K562 (cell line): Measurements from ENCODE around the gene DGUOK. TPM values are rescaled to one million over a fixed set of nuclear protein-coding genes. Genes with fewer than 3 reads are reported as not detected.

Experiments
- ATF1 ChIP-seq, 2 experiments: fragments of 450-650 bp in 1 of 2; IDR thresholded peaks; 2 replicates each; pipeline ENCODE4 v1.6.1; 2016; ENCODE audit warnings: missing compliant biosample characterization in 1 of 2, missing genetic modification characterization in 1 of 2
- BRD4 ChIP-seq: fragments of 200-600 bp; sonication (generic); IDR thresholded peaks from 2 replicates; pipeline ENCODE4 v1.6.1; 2017; ENCODE audit warnings: inconsistent platforms
- CREB1 ChIP-seq, 2 experiments: sonication (generic) in 1 of 2; formaldehyde crosslinking in 1 of 2; IDR thresholded peaks; 2 replicates each; pipeline versions ENCODE4 v1.6.1 to v1.8.0; 2012 to 2022; ENCODE audit warnings: inconsistent platforms in 1 of 2, mild to moderate bottlenecking in 1 of 2, missing genetic modification reagents in 1 of 2, moderate library complexity in 1 of 2
- CTCF ChIP-seq, 3 experiments: IDR thresholded peaks in 2 of 3; conservative IDR thresholded peaks in 1 of 3; 2 replicates each; pipeline ENCODE4 v1.5.1; 2011 to 2012; ENCODE audit warnings: low read length in 3 of 3, mild to moderate bottlenecking in 3 of 3, control low read depth in 2 of 3, improper control_type of control experiment in 1 of 3, inconsistent platforms in 1 of 3, low read depth in 1 of 3, mixed read lengths in 1 of 3, moderate library complexity in 1 of 3; ENCODE audit not compliant: insufficient read depth in 2 of 3
- DEAF1 ChIP-seq: fragments of 450-650 bp; formaldehyde crosslinking; IDR thresholded peaks from 2 replicates; pipeline ENCODE4 v1.4.0; 2020; ENCODE audit warnings: mild to moderate bottlenecking, moderate library complexity
- ELF4 ChIP-seq: fragments of 450-650 bp; formaldehyde crosslinking; IDR thresholded peaks from 2 replicates; pipeline ENCODE4 v1.4.0; 2022; ENCODE audit warnings: missing genetic modification characterization
- FOXK2 ChIP-seq, 2 experiments: fragments of 450-650 bp; IDR thresholded peaks in 1 of 2; conservative IDR thresholded peaks in 1 of 2; 2 replicates each; pipeline ENCODE4 v1.6.1; 2016; ENCODE audit warnings: low read depth in 2 of 2, mild to moderate bottlenecking in 1 of 2
- FOXP4 ChIP-seq: sonication (generic); formaldehyde crosslinking; IDR thresholded peaks from 2 replicates; pipeline ENCODE4 v1.8.0; 2022; ENCODE audit warnings: mild to moderate bottlenecking, missing genetic modification reagents, borderline replicate concordance
- MITF ChIP-seq: IDR thresholded peaks from 2 replicates; pipeline ENCODE4 v1.6.1; 2014; ENCODE audit warnings: antibody characterized with exemption
- NELFE ChIP-seq: IDR thresholded peaks from 2 replicates; pipeline ENCODE4 v1.6.1; 2011; ENCODE audit warnings: mild to moderate bottlenecking; ENCODE audit not compliant: insufficient read depth, insufficient read length
- PTTG1 ChIP-seq: fragments of 450-650 bp; IDR thresholded peaks from 2 replicates; pipeline ENCODE4 v1.6.1; 2016; ENCODE audit warnings: low read depth, mild to moderate bottlenecking, missing genetic modification characterization, missing compliant biosample characterization
- RNF219 ChIP-seq: fragments of 250-450 bp; sonication (Bioruptor Pico); IDR thresholded peaks from 2 replicates; pipeline ENCODE4 v1.5.0; 2022; ENCODE audit warnings: mild to moderate bottlenecking
- SP1 ChIP-seq: sonication (generic); formaldehyde crosslinking; IDR thresholded peaks from 2 replicates; pipeline ENCODE4 v1.8.1; 2022; ENCODE audit warnings: mild to moderate bottlenecking, missing genetic modification reagents
- SRSF9 ChIP-seq: fragments of 200-400 bp; formaldehyde crosslinking; IDR thresholded peaks from 2 replicates; pipeline ENCODE4 v1.6.1; 2017; ENCODE audit warnings: low read depth, low read length, borderline replicate concordance
- TOE1 ChIP-seq, 2 experiments: fragments of 450-650 bp in 1 of 2; sonication (generic) in 1 of 2; formaldehyde crosslinking in 1 of 2; IDR thresholded peaks; 2 replicates each; pipeline versions ENCODE4 v1.7.1 to v1.8.0; 2016 to 2022; ENCODE audit warnings: borderline replicate concordance in 2 of 2, mild to moderate bottlenecking in 2 of 2, antibody characterized with exemption in 1 of 2, inconsistent platforms in 1 of 2, low read depth in 1 of 2, missing genetic modification reagents in 1 of 2, moderate library complexity in 1 of 2
- ZBED1 ChIP-seq: IDR thresholded peaks from 2 replicates; pipeline ENCODE4 v1.6.1; 2014
- ZKSCAN1 ChIP-seq: fragments of 150-350 bp; IDR thresholded peaks from 2 replicates; pipeline ENCODE4 v1.6.1; 2016; ENCODE audit warnings: low read depth, low read length
- ZNF134 ChIP-seq: fragments of 250-450 bp; sonication (Bioruptor Pico); conservative IDR thresholded peaks from 2 replicates; pipeline ENCODE4 v1.4.0; 2020
- polyA plus RNA-seq, 8 experiments: library from polyadenylated mRNA; depleted of rRNA in 4 of 8; stranded (reverse) in 5 of 8; unstranded in 3 of 8; fragments of >200 nt; fragmentation: Nextera tagmentation in 2 of 8; fragmentation: Illumina TruSeq in 1 of 8; extraction: Ambion mirVana in 2 of 8; extraction: Trizol in 1 of 8; gene quantifications; 2 replicates each; pipeline versions ENCODE4 v1.2.1 to v1.2.3, GENCODE V29; 2011 to 2014; ENCODE audit warnings: inconsistent platforms in 1 of 8, missing spikeins in 1 of 8
- total RNA-seq, 7 experiments: library from RNA; depleted of rRNA in 6 of 7; stranded (reverse); fragments of >200 nt in 6 of 7; fragmentation: Illumina TruSeq in 2 of 7; extraction: Trizol in 2 of 7; gene quantifications; 2 replicates each; pipeline versions ENCODE4 v1.2.1 to v1.2.3, GENCODE V29; 2011 to 2021; ENCODE audit warnings: low replicate concordance in 1 of 7

DGUOK gene
- total and polyA plus RNA-seq, 9 of the 15 experiments (the other 6 are each of a cell fraction or from before 2014, with no cell fraction given): 67.0 to 288 (median 126) TPM

GRCh38 chr2:73907840-73908452 is 18.7 kb upstream of the DGUOK start (continued):
- no peak for TF ChIP-seq ZBED1
- TF ChIP-seq SRSF9: no peak
- peak; percentile 87 for TF ChIP-seq MITF
- TF ChIP-seq NELFE: no peak
- TF ChIP-seq CTCF (IDR thresholded peaks at IDR 0.05 in 2 of 3, conservative IDR thresholded peaks at IDR 0.05 in 1 of 3; ENCODE audit: insufficient read depth in 2 of 3, low read depth in 1 of 3, low read length in 3 of 3): peak; percentile 69 to 78 (median 73)
- no peak for TF ChIP-seq BRD4
- TF ChIP-seq ATF1 (CRISPR knock-in tag; IDR thresholded peaks at IDR 0.05): no peak
- TF ChIP-seq ATF1 (tag; IDR thresholded peaks at IDR 0.05): peak; percentile 39
- TF ChIP-seq ELF4 (CRISPR knock-in tag): no peak
- TF ChIP-seq ZNF134: no peak
- no peak for TF ChIP-seq CREB1 (IDR thresholded peaks at IDR 0.05)
- TF ChIP-seq CREB1 (CRISPR knock-in tag; IDR thresholded peaks at IDR 0.05): no peak
- TF ChIP-seq ZKSCAN1: no peak
- no peak for TF ChIP-seq FOXP4
- TF ChIP-seq SP1 (CRISPR knock-in tag): no peak
- TF ChIP-seq TOE1 (IDR thresholded peaks at IDR 0.05; ENCODE audit: borderline replicate concordance): peak; percentile 40; the same call in 1 of the 2 replicates
- TF ChIP-seq TOE1 (CRISPR knock-in tag; IDR thresholded peaks at IDR 0.05; ENCODE audit: borderline replicate concordance, low read depth): no peak
- no peak for TF ChIP-seq FOXK2 (conservative IDR thresholded peaks at IDR 0.05 in 1 of 2, IDR thresholded peaks at IDR 0.05 in 1 of 2; ENCODE audit: low read depth in 2 of 2)
- TF ChIP-seq PTTG1 (tag): no peak
- TF ChIP-seq DEAF1 (CRISPR knock-in tag): peak; percentile 40; the same call in 1 of the 2 replicates
- no peak for TF ChIP-seq RNF219
